K562 (cell line): ENCODE results near the gene NLRP6.

ENCODE experiments used
- DLX4 ChIP-seq: fragments of 250-450 bp; sonication (Bioruptor Pico); IDR thresholded peaks from 2 replicates; pipeline ENCODE4 v1.6.1; 2021; ENCODE audit warnings: mild to moderate bottlenecking
- GABPB1 ChIP-seq: sonication (generic); formaldehyde crosslinking; IDR thresholded peaks from 2 replicates; pipeline ENCODE4 v1.8.0; 2022; ENCODE audit warnings: mild to moderate bottlenecking, missing genetic modification reagents
- MTA3 ChIP-seq: fragments of 450-650 bp; formaldehyde crosslinking; IDR thresholded peaks from 2 replicates; pipeline ENCODE4 v1.6.1; 2017; ENCODE audit warnings: mild to moderate bottlenecking, borderline replicate concordance
- NFATC3 ChIP-seq: fragments of 450-650 bp; IDR thresholded peaks from 2 replicates; pipeline ENCODE4 v1.6.1; 2017; ENCODE audit warnings: mild to moderate bottlenecking
- POLR2A ChIP-seq: fragments of 450-650 bp; conservative IDR thresholded peaks from 2 replicates; pipeline ENCODE4 v1.6.1; 2016
- PRPF4 ChIP-seq: fragments of 200-400 bp; formaldehyde crosslinking; IDR thresholded peaks from one replicate; pipeline ENCODE4 v1.6.1; 2017; ENCODE audit warnings: low read length, low read depth, mild to moderate bottlenecking; ENCODE audit not compliant: insufficient read depth, poor library complexity, severe bottlenecking

GRCh38 chr11:327581-327923, 49.3 kb downstream of the NLRP6 start:
- TF ChIP-seq PRPF4, result no peak
- no peak; the same call in 1 of the 2 replicates for TF ChIP-seq POLR2A
- no peak for TF ChIP-seq GABPB1 (CRISPR knock-in tag)
- no peak; the same call in 1 of the 2 replicates for TF ChIP-seq MTA3
- TF ChIP-seq NFATC3, result no peak
- TF ChIP-seq DLX4 (CRISPR knock-in tag), result no peak
